VCaP (cell line): ENCODE measurements around the gene EPHB3.

Source experiments
- H3K27ac ChIP-seq: fragments of 450-650 bp; 2 replicates; pipeline ENCODE4 v1.5.1; 2017
- TF ChIP-seq, protein P1 (sequence below): fragments of 450-650 bp; conservative IDR thresholded peaks from 2 replicates; pipeline ENCODE4 v1.5.1; 2017; ENCODE audit warnings: mild to moderate bottlenecking, moderate library complexity

Gene EPHB3

DNA sequence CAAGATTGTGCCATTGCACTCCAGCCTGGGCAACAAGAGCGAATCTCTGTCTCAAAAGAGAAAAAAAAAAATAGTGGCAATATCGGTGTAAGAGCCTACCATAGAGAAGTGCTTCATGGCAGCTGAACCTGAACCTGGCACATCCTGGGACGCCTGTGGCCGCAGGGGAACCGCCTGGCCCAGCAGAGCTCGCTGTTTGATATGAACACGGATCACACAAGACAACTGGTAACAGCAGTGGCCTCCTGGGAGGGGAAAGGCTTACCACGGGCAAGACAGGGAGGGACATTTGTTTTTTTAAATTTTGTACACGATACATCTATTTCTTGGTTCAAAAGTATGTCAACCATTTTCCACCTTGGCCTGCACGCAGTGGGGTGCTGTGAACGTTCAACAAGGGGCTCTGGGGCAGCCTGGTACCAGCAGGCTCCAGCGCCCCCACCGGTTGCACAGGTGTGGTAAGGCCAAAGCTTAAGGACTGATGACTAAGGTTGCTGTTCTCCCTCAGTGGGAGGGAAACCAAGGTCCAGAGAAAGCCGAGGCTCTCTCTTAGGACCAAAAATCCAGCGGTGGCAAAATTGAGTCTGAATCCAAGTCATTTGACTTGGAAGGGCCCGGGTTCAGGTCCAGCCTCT is 21.7 kb upstream of the EPHB3 start:
- TF ChIP-seq, protein P1, sequence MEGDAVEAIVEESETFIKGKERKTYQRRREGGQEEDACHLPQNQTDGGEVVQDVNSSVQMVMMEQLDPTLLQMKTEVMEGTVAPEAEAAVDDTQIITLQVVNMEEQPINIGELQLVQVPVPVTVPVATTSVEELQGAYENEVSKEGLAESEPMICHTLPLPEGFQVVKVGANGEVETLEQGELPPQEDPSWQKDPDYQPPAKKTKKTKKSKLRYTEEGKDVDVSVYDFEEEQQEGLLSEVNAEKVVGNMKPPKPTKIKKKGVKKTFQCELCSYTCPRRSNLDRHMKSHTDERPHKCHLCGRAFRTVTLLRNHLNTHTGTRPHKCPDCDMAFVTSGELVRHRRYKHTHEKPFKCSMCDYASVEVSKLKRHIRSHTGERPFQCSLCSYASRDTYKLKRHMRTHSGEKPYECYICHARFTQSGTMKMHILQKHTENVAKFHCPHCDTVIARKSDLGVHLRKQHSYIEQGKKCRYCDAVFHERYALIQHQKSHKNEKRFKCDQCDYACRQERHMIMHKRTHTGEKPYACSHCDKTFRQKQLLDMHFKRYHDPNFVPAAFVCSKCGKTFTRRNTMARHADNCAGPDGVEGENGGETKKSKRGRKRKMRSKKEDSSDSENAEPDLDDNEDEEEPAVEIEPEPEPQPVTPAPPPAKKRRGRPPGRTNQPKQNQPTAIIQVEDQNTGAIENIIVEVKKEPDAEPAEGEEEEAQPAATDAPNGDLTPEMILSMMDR, result no peak
- H3K27ac ChIP-seq, result no peak overlapping the region

DNA sequence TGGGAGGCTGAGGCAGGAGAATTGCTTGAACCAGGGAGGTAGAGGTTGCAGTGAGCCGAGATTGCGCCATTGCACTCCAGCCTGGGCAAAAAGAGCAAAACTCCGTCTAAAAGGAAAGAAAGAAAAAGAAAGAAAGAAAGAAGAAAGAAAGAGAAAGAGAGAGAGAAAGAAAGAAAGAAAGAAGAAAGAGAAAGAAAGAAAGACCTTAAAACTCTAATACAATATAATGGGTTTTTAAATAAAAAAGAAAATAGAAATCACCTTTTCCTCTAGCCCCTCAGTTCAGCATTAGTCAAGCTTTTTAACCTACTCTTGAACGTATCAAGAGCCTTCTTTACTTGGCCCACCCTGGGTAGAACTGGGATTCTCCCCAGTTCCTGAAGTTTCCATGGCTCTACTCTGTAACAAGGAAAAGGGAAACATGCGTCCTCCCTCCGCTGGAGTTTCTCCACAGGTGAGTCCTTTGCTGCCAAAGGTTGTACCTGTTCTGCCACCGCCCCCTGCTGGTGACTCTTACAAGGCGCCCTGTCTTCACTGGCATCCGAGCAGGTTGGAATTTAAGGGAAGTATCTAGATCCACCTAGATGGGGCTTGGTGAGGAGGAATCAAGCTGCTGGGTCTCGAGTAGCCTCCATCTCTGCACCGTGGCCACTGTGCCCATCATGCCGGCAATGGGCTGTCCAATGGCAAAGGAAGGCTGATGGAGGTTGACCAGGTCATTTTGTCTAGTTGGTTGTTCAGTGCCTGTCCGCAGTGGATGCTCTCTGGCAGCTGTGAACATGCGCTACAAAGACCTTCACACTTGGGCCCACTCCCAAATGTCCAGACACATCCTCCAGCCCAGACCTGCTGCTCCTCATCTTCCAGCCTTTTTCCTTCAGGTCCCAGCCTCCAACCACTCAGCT is 20.6 kb upstream of the EPHB3 start:
- TF ChIP-seq, protein P1, result peak; percentile 92
- no peak overlapping the region for H3K27ac ChIP-seq

- TF ChIP-seq, protein P1, result no peak
These were observed 19.6 kb upstream of the EPHB3 start for GRCh38 chr3:184541886-184542562.

DNA sequence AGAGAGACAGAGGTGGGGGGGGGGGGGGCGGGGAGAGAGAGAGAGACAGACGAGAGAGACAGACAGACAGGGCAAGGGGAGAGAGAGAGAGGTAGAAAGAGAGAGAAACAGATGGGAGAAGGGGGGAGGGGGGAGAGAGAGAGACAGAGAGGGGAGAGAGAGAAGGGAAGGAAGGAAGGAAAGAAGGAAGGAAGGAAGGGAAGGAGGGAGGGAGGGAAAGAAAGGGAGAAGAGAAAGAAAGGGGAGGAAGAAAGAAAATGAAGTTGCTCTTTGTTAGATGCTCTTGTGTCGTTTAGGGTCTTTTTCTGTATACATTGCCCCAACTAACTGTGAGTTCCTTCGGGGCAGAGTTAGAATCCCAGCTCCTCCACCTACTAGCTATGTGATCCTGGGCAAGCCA is 19.0 kb upstream of the EPHB3 start:
- H3K27ac ChIP-seq, result no peak overlapping the region
- TF ChIP-seq, protein P1, result no peak

More at GRCh38 chr3:184541886-184542562, 19.6 kb upstream of the EPHB3 start:
- H3K27ac ChIP-seq, result no peak overlapping the region

- TF ChIP-seq, protein P1, result no peak
- no peak overlapping the region for H3K27ac ChIP-seq
These were observed 18.3 kb upstream of the EPHB3 start for GRCh38 chr3:184543256-184543655.

DNA sequence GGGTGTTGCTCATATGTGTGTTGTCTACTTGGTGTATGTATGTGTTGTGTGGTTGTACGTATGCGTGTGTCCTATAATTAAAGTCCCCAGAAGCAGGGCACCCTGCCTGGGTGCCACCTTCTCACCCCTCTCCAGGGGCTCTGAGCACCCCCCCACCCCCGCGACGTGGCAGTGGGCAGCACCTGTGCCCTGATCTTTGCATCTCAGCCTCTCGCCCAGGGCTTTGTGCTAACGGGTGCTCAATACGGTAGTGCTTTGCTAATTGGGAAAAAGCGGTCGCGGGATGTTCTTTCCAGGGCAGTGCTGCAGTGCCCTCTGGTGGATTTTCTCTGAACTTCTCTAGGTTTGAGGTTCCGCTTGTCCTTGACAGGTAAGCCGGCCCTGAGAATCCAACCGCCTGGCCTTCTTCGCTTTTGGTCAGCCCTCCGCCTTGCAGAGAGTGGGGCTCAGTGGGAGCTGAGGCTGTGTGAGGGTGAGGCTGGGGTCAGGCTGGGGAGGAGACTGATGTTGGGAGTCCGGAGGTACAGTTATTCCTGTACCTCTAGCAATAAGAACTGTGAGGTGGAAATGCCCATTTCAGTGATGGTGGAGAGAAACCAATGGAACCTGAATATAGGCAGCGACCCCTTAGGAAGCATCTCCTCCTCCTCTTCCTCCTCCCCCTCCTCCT is 17.6 kb upstream of the EPHB3 start:
- H3K27ac ChIP-seq, result no peak overlapping the region
- TF ChIP-seq, protein P1, result peak; percentile 94

DNA sequence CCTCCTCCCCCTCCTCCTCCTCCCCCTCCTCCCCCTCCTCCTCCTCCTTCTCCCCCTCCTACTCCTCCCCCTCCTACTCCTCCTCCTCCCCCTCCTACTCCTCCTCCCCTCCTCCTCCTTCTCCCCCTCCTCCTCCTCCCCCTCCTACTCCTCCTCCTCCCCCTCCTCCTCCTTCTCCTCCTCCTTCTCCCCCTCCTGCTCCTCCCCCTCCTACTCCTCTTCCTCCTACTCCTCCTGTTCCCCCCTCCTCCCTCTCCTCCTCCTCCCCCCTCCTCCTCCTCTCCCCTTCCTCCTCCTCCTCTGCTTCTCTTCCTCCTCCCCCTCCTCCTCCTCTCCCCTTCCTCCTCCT is 17.1 kb upstream of the EPHB3 start:
- TF ChIP-seq, protein P1, result no peak
- no peak overlapping the region for H3K27ac ChIP-seq
